Ovary (tissue), 9 donors: Measurements from ENCODE around the gene ABCG8. TPM values are rescaled to one million over a fixed set of nuclear protein-coding genes. Genes with fewer than 3 reads are reported as not detected.

Experiments
- DNase-seq, 5 donors: peaks; one replicate each; pipeline ENCODE4 v3.0.0-alpha.2; 2019 to 2020
- H3K27ac ChIP-seq, 2 donors: fragments of 200-600 bp; one replicate each; pipeline versions ENCODE4 v1.5.1 to v1.8.0; 2019 to 2022
- H3K27me3 ChIP-seq: fragments of 200-600 bp; one replicate; pipeline ENCODE4 v1.8.0; 2022
- H3K36me3 ChIP-seq: fragments of 200-600 bp; sonication (generic); one replicate; pipeline ENCODE4 v1.5.1; 2019
- H3K4me1 ChIP-seq: one replicate; pipeline ENCODE4 v1.8.1; 2013; ENCODE audit warnings: mild to moderate bottlenecking, moderate library complexity; ENCODE audit not compliant: insufficient read depth
- H3K4me3 ChIP-seq: fragments of 200-600 bp; sonication (generic); one replicate; pipeline ENCODE4 v1.5.1; 2017
- H3K9me3 ChIP-seq, 2 donors: fragments of 200-600 bp in 1 of 2; sonication (generic) in 1 of 2; one replicate each; pipeline versions ENCODE4 v1.5.1 to v1.8.1; 2013 to 2019; ENCODE audit warnings: mild to moderate bottlenecking in 1 of 2, moderate library complexity in 1 of 2
- EP300 ChIP-seq: sonication (generic); formaldehyde crosslinking; IDR thresholded peaks from one replicate; pipeline ENCODE4 v1.6.1; 2017; ENCODE audit warnings: antibody characterized with exemption
- POLR2A ChIP-seq: fragments of 450-650 bp; IDR thresholded peaks from one replicate; pipeline ENCODE4 v1.6.1; 2017; ENCODE audit warnings: antibody characterized with exemption, mild to moderate bottlenecking, moderate library complexity
- WGBS, 3 donors: extraction: QIAGEN DNeasy Blood & Tissue Kit in 1 of 3; methylation state at CpG; one replicate each; pipeline versions ENCODE4 v1.1.5 to v1.1.7; 2013 to 2017; 5-methylcytosine and 5-hydroxymethylcytosine counted together
- intact Hi-C, 4 donors: fragments of 100-400 bp; cut with DNase I; formaldehyde crosslinking; loops; one replicate each; pipeline versions ENCODE4 v1.11.0 to v1.15.1; 2022 to 2023
- polyA plus RNA-seq, 2 donors: library from polyadenylated mRNA; stranded (reverse); fragments of 200-250 nt in 1 of 2; fragments of 350-450 nt in 1 of 2; fragmentation: Illumina TruSeq in 1 of 2; extraction: RNeasy Lipid Tissue Mini Kit (QIAGEN cat#74804) in 1 of 2; gene quantifications; one replicate each; pipeline ENCODE4 v1.2.3, GENCODE V29; 2013 to 2014
- total RNA-seq, 7 donors: library from RNA; depleted of rRNA in 2 of 7; stranded (reverse); fragments of >200 nt in 2 of 7; fragmentation: NEBNext Ultra II Directional in 3 of 7; extraction: Animal tissue kit (Norgen Biotek cat#: 25700) in 3 of 7; gene quantifications; one replicate each; pipeline versions ENCODE4 v1.1.0 to v1.2.4, GENCODE V29; 2016 to 2023
- TF ChIP-seq, protein P1 (sequence below), 3 donors: fragments of 450-650 bp in 2 of 3; fragments of 200-600 bp in 1 of 3; IDR thresholded peaks; one replicate each; pipeline versions ENCODE4 v1.5.1 to v1.8.0; 2016 to 2022; ENCODE audit warnings: antibody characterized with exemption in 3 of 3, mild to moderate bottlenecking in 1 of 3
- donor health status: DM: no; HTN: no; CAD: no; lungs with moderate emphysema.
- donor health status: DM: no; HTN: no; CAD: no.
- donor health status: Bipolar disorder and iron deficiency.
- donor health status: DM: yes; HTN: yes; CAD: no.
- donor health status: DM: no; HTN: no; CAD: no.
- donor health status: DM: yes; HTN: yes; CAD: no.

Gene ABCG8
- total and polyA plus RNA-seq, 9 donors = 0.02 to 0.08 (median 0.05) TPM; not detected in 6

DNA sequence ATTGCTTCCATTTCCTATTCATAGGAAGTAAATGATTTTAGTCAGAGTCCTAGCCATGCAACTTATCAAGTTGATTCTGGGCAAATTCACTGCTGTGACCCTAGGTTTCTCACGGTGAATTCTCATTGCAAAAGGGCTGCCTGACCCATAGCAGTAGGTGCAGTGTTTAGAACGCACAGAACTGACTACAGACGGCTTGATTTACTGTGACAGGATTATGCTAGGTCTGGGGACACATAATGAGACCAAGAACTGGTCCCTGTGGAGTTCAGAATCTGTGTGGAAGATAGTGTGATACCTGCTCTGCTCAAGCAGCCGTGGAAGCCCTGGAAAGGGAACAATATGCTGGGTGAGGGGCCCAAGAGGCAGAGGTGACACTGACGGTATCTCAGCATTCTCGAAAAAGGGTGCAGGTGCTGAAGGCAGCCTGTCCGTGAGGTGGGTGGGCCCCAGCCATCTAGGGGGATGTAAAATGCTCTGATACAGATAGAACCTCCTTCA is 46.4 kb downstream of the ABCG8 start:
- DNase-seq = no peak
- Histone ChIP-seq H3K4me1 (no peaks in the 10 kb centered on the region), H3K27ac (no peak overlapping the region), H3K27me3 (no peaks in the 10 kb centered on the region), H3K9me3 (no peaks in the 10 kb centered on the region), H3K4me3 (no peak overlapping the region), H3K36me3 (no peaks in the 10 kb centered on the region)
- TF ChIP-seq POLR2A = no peak
- TF ChIP-seq EP300 = no peak
- TF ChIP-seq, protein P1, sequence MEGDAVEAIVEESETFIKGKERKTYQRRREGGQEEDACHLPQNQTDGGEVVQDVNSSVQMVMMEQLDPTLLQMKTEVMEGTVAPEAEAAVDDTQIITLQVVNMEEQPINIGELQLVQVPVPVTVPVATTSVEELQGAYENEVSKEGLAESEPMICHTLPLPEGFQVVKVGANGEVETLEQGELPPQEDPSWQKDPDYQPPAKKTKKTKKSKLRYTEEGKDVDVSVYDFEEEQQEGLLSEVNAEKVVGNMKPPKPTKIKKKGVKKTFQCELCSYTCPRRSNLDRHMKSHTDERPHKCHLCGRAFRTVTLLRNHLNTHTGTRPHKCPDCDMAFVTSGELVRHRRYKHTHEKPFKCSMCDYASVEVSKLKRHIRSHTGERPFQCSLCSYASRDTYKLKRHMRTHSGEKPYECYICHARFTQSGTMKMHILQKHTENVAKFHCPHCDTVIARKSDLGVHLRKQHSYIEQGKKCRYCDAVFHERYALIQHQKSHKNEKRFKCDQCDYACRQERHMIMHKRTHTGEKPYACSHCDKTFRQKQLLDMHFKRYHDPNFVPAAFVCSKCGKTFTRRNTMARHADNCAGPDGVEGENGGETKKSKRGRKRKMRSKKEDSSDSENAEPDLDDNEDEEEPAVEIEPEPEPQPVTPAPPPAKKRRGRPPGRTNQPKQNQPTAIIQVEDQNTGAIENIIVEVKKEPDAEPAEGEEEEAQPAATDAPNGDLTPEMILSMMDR (IDR thresholded peaks at IDR 0.05) = no peak
- intact Hi-C loops = no loop called here
- 69 to 81% (median 73%) methylated on average over 7 of the region's 7 CpGs for WGBS, 3 donors

DNA sequence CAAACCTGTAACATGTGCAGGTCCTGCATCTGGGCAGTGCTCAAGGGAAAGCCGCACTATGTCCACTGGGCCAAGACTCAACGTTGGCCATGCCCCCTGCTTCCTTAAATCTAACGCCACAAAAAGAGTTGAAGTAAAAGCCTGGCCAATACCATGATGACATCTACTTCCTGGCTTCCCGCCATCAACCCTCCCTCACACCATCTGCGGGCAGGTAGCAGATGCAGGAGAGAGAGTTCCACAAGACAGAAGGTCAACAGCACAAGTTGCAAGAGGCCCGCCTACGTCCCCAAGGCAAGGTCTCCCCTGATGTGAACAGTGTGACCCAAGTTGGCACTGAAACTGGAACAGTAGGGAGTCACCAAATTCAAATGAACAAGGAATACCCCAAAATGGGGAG is 48.4 kb downstream of the ABCG8 start:
- Histone ChIP-seq H3K27me3 (no peaks in the 10 kb centered on the region), H3K27ac (no peak overlapping the region), H3K36me3 (no peaks in the 10 kb centered on the region), H3K4me1 (no peaks in the 10 kb centered on the region), H3K4me3 (no peak overlapping the region), H3K9me3 (no peaks in the 10 kb centered on the region)
- TF ChIP-seq, protein P1 (IDR thresholded peaks at IDR 0.05) = no peak
- TF ChIP-seq EP300 (no peak), POLR2A (no peak)
- intact Hi-C loops = no loop called here
- 86 to 91% (median 90%) methylated on average over 7 of the region's 7 CpGs for WGBS, 3 donors
- no peak for DNase-seq

DNA sequence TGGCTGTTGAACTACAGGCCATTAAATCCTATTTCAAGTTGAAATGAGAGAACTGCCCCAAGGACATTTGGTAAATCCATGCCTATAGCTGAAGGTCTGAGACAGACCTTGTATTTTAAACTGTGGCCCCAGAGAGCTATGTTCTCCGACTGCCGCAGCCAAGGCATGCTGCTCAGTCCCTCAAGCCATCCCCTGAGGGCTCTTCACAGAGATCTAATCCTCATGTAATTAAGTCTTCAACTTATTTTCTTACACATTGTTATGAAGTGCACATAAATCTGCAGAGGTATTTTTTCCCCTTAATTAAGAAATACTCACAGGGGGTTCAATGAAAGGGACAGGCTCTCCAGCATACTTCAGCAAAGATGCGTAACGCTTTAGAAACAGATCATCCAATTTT is 50.6 kb downstream of the ABCG8 start:
- Histone ChIP-seq H3K27me3 (no peaks in the 10 kb centered on the region), H3K4me3 (no peak overlapping the region), H3K9me3 (no peaks in the 10 kb centered on the region), H3K36me3 (no peaks in the 10 kb centered on the region), H3K27ac (no peak overlapping the region), H3K4me1 (no peaks in the 10 kb centered on the region)
- 98 to 99% (median 99%) methylated on average over 4 of the region's 4 CpGs for WGBS, 3 donors
- intact Hi-C loops = no loop called here
- TF ChIP-seq, protein P1 (IDR thresholded peaks at IDR 0.05) = no peak
- TF ChIP-seq POLR2A (no peak), EP300 (no peak)
- DNase-seq = no peak

DNA sequence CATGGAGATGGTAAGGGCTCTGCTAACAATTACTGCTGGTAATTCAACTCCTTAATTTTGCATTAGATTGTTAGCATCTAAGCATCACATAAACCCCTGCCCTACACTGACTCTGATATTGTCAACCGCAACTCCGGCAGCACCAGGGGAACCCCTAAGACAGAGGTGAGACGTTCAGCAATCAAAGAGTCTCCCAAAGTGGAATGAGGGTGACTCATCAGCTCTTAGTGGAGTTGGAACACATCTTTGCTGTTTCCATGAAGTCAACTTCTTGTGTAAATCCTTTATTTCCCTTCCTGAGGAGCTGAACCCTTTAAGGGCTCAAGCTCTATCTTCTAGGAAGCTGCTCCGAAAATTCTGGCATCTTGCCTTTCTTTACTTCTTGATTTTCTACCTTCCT is 52.1 kb downstream of the ABCG8 start:
- no peak overlapping the region for H3K4me3 ChIP-seq
- TF ChIP-seq, protein P1 (IDR thresholded peaks at IDR 0.05) = no peak
- TF ChIP-seq POLR2A = no peak
- TF ChIP-seq EP300 = no peak
- no peak overlapping the region for H3K27ac ChIP-seq
- H3K4me1 ChIP-seq = no peaks in the 10 kb centered on the region
- no peak for DNase-seq
- intact Hi-C loops = no loop called here
- H3K27me3 ChIP-seq = no peaks in the 10 kb centered on the region
- 73 to 89% (median 86%) methylated on average over 4 of the region's 4 CpGs for WGBS, 3 donors
- no peaks in the 10 kb centered on the region for H3K36me3 ChIP-seq
- no peaks in the 10 kb centered on the region for H3K9me3 ChIP-seq
